ENCODE results near the gene USP49.
A peak's percentile ranks its signal among the peaks of the same experiment; 100 is the strongest.

USP49 gene

DNA sequence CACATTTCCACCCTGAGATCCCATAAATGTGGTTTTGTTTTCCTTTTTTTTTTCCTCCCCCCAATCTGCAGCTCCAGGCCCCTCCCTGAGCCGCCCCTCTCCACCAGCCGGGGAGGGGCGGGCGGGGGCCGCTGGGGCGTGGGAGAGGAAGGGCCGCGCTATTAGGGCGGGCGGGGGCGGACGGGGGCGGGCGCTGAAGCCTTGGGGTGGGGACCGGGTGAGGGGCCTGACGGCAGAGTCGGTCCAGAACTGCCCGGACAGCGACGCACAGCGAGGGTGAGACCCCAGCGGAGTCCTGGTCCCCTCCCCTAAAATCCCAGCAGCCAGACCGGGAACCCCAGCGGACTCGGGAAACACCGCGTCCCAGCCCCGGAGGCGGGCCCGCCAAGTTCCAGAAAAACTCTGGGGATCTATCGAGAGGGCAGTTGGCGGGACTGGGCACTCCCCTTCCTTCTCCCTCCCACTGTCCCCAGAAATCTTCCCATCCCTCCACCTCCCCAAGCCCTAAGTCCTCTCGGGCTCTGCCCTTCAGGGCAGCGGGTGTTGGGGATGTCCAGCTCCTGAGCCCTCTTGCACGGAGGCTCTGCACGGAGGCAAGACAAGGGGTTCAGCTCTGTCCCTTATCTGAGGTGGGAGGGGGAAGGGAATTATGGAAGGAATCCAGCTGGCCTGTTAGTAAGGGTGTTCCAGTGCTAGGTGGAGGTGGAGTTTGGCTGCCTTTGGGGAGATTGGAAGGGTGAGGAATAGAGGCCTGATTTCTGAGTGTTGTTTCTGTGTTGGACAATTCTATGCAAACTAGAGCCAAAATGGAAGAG is 114.4 kb downstream of the USP49 start, which contains the start of gene PRICKLE4:
PRICKLE4 (plus strand) TSS at position 232 of the 815 bp plus-strand sequence. CDS start 2,692 bp downstream, outside the sequence.
- Histone ChIP-seq H3K27ac (replicated peaks) (no peak within 1 kb of the TSS; the same call in 1 of the 2 replicates), H3K27me3 (ENCODE audit: insufficient read depth, poor library complexity, severe bottlenecking) (no peaks in the 10 kb centered on the region)
- DNase-seq (ENCODE audit: low read depth in 1 of 2, low spot score in 1 of 2) = no peak

DNA sequence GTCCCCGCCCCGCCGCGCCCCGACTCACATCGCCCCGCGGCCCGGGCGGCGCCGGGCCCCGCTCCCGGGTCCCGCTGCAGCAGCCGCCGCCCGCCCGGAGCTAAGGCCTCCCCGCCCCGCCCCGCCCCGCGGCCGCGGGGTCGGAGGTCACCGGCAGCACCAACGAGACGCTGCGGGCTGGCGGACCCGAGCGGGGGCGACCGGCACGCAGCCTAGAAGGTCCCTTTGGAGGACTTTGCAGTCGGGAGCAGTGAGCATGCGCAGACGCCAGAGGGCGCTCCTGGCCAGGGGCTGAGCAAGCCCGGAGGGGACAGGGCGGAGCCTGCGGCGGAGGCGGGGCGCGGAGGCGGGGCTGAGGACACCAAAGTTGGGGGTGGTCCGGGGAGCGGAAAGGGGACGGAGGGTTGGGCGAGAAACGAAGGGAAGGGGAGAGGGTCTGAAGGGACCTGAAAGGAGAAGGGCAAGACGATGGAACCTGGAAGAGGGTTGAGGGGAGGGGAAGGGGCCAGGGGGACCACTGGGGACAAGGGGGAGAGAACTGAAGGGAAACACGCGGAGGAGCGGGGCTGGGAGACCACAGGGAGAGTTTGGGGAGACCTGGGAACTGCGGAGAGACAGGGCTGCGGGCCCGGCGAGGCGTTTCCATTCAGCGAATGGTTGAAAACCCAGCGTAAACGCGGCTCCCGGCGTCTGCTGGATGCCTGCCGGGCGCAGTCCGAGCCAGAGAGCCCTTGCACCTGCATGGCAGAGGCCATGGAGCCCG is 115.2 kb downstream of the USP49 start, which contains the start of gene FRS3:
FRS3 (minus strand) TSS at position 113 of the 763 bp plus-strand sequence. CDS start 2,913 bp downstream, outside the sequence.
- H3K4me3 ChIP-seq (replicated peaks; ENCODE audit: insufficient read depth, low read length) = peak within 1 kb of the TSS; percentile 76
- TF ChIP-seq, protein P1, sequence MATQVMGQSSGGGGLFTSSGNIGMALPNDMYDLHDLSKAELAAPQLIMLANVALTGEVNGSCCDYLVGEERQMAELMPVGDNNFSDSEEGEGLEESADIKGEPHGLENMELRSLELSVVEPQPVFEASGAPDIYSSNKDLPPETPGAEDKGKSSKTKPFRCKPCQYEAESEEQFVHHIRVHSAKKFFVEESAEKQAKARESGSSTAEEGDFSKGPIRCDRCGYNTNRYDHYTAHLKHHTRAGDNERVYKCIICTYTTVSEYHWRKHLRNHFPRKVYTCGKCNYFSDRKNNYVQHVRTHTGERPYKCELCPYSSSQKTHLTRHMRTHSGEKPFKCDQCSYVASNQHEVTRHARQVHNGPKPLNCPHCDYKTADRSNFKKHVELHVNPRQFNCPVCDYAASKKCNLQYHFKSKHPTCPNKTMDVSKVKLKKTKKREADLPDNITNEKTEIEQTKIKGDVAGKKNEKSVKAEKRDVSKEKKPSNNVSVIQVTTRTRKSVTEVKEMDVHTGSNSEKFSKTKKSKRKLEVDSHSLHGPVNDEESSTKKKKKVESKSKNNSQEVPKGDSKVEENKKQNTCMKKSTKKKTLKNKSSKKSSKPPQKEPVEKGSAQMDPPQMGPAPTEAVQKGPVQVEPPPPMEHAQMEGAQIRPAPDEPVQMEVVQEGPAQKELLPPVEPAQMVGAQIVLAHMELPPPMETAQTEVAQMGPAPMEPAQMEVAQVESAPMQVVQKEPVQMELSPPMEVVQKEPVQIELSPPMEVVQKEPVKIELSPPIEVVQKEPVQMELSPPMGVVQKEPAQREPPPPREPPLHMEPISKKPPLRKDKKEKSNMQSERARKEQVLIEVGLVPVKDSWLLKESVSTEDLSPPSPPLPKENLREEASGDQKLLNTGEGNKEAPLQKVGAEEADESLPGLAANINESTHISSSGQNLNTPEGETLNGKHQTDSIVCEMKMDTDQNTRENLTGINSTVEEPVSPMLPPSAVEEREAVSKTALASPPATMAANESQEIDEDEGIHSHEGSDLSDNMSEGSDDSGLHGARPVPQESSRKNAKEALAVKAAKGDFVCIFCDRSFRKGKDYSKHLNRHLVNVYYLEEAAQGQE (IDR thresholded peaks at IDR 0.05; ENCODE audit: insufficient replicate concordance, low read depth) = no peak
- TF ChIP-seq, protein P2, sequence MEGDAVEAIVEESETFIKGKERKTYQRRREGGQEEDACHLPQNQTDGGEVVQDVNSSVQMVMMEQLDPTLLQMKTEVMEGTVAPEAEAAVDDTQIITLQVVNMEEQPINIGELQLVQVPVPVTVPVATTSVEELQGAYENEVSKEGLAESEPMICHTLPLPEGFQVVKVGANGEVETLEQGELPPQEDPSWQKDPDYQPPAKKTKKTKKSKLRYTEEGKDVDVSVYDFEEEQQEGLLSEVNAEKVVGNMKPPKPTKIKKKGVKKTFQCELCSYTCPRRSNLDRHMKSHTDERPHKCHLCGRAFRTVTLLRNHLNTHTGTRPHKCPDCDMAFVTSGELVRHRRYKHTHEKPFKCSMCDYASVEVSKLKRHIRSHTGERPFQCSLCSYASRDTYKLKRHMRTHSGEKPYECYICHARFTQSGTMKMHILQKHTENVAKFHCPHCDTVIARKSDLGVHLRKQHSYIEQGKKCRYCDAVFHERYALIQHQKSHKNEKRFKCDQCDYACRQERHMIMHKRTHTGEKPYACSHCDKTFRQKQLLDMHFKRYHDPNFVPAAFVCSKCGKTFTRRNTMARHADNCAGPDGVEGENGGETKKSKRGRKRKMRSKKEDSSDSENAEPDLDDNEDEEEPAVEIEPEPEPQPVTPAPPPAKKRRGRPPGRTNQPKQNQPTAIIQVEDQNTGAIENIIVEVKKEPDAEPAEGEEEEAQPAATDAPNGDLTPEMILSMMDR (IDR thresholded peaks at IDR 0.05; ENCODE audit: insufficient read depth, low read length) = peak; percentile 76
- no peaks in the 10 kb centered on the region for H3K27me3 ChIP-seq (ENCODE audit: insufficient read depth, poor library complexity, severe bottlenecking)
- H3K27ac ChIP-seq (replicated peaks) = no peak within 1 kb of the TSS; the same call in 1 of the 2 replicates
- DNase-seq (ENCODE audit: low read depth in 1 of 2, low spot score in 1 of 2) = peak; percentile 89 to 97

More for the DNA sequence above, 114.4 kb downstream of the USP49 start, which contains the start of gene PRICKLE4:
- peak within 1 kb of the TSS; percentile 76 for H3K4me3 ChIP-seq (replicated peaks; ENCODE audit: insufficient read depth, low read length)
- TF ChIP-seq GABPA (IDR thresholded peaks at IDR 0.05; ENCODE audit: low read depth) = no peak
- TF ChIP-seq, protein P1 (IDR thresholded peaks at IDR 0.05; ENCODE audit: insufficient replicate concordance, low read depth) = no peak
- TF ChIP-seq SPI1 (IDR thresholded peaks at IDR 0.05; ENCODE audit: borderline replicate concordance, low read depth) = no peak
- TF ChIP-seq, protein P2 (IDR thresholded peaks at IDR 0.05; ENCODE audit: insufficient read depth, low read length) = no peak
- TF ChIP-seq POLR2AphosphoS5 (IDR thresholded peaks at IDR 0.05; ENCODE audit: low read depth) = no peak

DNA sequence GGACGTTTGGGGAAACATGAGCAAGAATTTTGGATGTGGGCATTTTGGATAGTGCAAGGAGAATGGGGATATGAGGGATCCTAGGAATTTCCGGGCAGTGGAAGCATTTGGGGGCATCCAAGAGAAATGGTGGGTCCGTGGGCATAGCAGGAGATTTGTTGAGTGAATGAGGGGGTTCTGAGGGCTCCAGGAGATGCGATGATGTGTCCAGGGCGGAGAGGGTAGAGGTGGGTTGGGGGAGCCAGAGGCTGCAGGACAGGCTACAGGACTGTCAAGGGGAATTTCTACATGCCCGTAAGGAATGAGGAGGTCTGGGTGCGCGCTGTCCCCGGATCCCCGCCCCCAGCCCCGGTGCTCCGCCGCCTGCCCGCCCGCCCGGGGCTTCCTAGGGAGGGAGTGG is 115.8 kb downstream of the USP49 start:
- DNase-seq (ENCODE audit: low read depth in 1 of 2, low spot score in 1 of 2) = no peak
- Histone ChIP-seq H3K27ac (replicated peaks) (no peak overlapping the region), H3K27me3 (ENCODE audit: insufficient read depth, poor library complexity, severe bottlenecking) (no peaks in the 10 kb centered on the region), H3K4me3 (replicated peaks; ENCODE audit: insufficient read depth, low read length) (peak overlapping the region; percentile 76)
- TF ChIP-seq SPI1 (IDR thresholded peaks at IDR 0.05; ENCODE audit: borderline replicate concordance, low read depth) (no peak), GABPA (IDR thresholded peaks at IDR 0.05; ENCODE audit: low read depth) (no peak), POLR2AphosphoS5 (IDR thresholded peaks at IDR 0.05; ENCODE audit: low read depth) (no peak)
- TF ChIP-seq, protein P1 (IDR thresholded peaks at IDR 0.05; ENCODE audit: insufficient replicate concordance, low read depth) = no peak
- TF ChIP-seq, protein P2 (IDR thresholded peaks at IDR 0.05; ENCODE audit: insufficient read depth, low read length) = no peak
